IPS DF 6.9 (cell line): Measurements from ENCODE around the gene GJC3.
A peak's percentile ranks its signal among the peaks of the same experiment; 100 is the strongest.

Source experiments
- DNase-seq: peaks from one replicate; pipeline ENCODE4 v3.0.0-alpha.2; 2013; ENCODE audit warnings: low read depth, low spot score
- H3K27ac ChIP-seq: one replicate; pipeline ENCODE4 v1.5.1; 2013; ENCODE audit warnings: low read length, control low read depth
- H3K27me3 ChIP-seq: 2 replicates; pipeline ENCODE4 v1.6.1; 2013; ENCODE audit warnings: mild to moderate bottlenecking, low read length; ENCODE audit not compliant: control insufficient read depth, insufficient read depth
- H3K36me3 ChIP-seq: 2 replicates; pipeline ENCODE4 v1.6.1; 2013; ENCODE audit warnings: low read length; ENCODE audit not compliant: control insufficient read depth, insufficient read depth
- H3K4me1 ChIP-seq: 2 replicates; pipeline ENCODE4 v1.6.1; 2013; ENCODE audit warnings: low read length; ENCODE audit not compliant: control insufficient read depth, insufficient read depth
- H3K4me3 ChIP-seq: 2 replicates; pipeline ENCODE4 v1.5.1; 2013; ENCODE audit warnings: mild to moderate bottlenecking, low read length
- H3K9me3 ChIP-seq: 2 replicates; pipeline ENCODE4 v1.6.1; 2013; ENCODE audit warnings: low read length, inconsistent platforms; ENCODE audit not compliant: control insufficient read depth, insufficient read depth
- WGBS: extraction: QIAGEN DNeasy Blood & Tissue Kit; methylation state at CpG from one replicate; pipeline ENCODE4 v1.1.7; 2013; ENCODE audit warnings: mixed read lengths, missing lambda C conversion rate; ENCODE audit not compliant: insufficient read length, insufficient coverage; 5-methylcytosine and 5-hydroxymethylcytosine counted together

The GJC3 gene

GRCh38 chr7:99930376-99930775 is 956 bp upstream of the GJC3 start:
- Histone ChIP-seq H3K4me3 (no peak overlapping the region), H3K27me3 (no peaks in the 10 kb centered on the region), H3K9me3 (no peaks in the 10 kb centered on the region), H3K36me3 (no peaks in the 10 kb centered on the region), H3K27ac (no peak overlapping the region), H3K4me1 (peaks cover 3% of the 10 kb centered on the region; the same call in 1 of the 2 replicates)
- no peak for DNase-seq
- WGBS = no CpG with 5 or more reads among the region's 3 CpGs

- DNase-seq = no peak
- Histone ChIP-seq H3K4me3 (no peak overlapping the region; the same call in 1 of the 2 replicates), H3K9me3 (no peaks in the 10 kb centered on the region), H3K36me3 (no peaks in the 10 kb centered on the region), H3K4me1 (peaks cover 3% of the 10 kb centered on the region; the same call in 1 of the 2 replicates), H3K27ac (no peak overlapping the region), H3K27me3 (no peaks in the 10 kb centered on the region)
- no CpG with 5 or more reads among the region's 2 CpGs for WGBS
These were observed 272 bp upstream of the GJC3 start for GRCh38 chr7:99929730-99930053.

GRCh38 chr7:99928188-99928587 is 1.2 kb downstream of the GJC3 start:
- Histone ChIP-seq H3K4me1 (peaks cover 3% of the 10 kb centered on the region; the same call in 1 of the 2 replicates), H3K27me3 (no peaks in the 10 kb centered on the region), H3K36me3 (no peaks in the 10 kb centered on the region), H3K4me3 (no peak overlapping the region), H3K9me3 (no peaks in the 10 kb centered on the region), H3K27ac (no peak overlapping the region)
- WGBS = no CpG with 5 or more reads among the region's 2 CpGs
- no peak for DNase-seq

- H3K27me3 ChIP-seq = no peaks in the 10 kb centered on the region
These were observed 1.9 kb downstream of the GJC3 start for GRCh38 chr7:99927536-99927935.

GRCh38 chr7:99926321-99926720 is 3.1 kb downstream of the GJC3 start:
- H3K9me3 ChIP-seq = no peaks in the 10 kb centered on the region
- H3K4me1 ChIP-seq = peaks cover 3% of the 10 kb centered on the region; the same call in 1 of the 2 replicates
- no peaks in the 10 kb centered on the region for H3K27me3 ChIP-seq

More at GRCh38 chr7:99927536-99927935, 1.9 kb downstream of the GJC3 start:
- WGBS = no CpG with 5 or more reads among the region's 5 CpGs
- Histone ChIP-seq H3K36me3 (no peaks in the 10 kb centered on the region), H3K9me3 (no peaks in the 10 kb centered on the region), H3K4me3 (no peak overlapping the region), H3K4me1 (peaks cover 3% of the 10 kb centered on the region; the same call in 1 of the 2 replicates), H3K27ac (no peak overlapping the region)
- DNase-seq = no peak

DNA sequence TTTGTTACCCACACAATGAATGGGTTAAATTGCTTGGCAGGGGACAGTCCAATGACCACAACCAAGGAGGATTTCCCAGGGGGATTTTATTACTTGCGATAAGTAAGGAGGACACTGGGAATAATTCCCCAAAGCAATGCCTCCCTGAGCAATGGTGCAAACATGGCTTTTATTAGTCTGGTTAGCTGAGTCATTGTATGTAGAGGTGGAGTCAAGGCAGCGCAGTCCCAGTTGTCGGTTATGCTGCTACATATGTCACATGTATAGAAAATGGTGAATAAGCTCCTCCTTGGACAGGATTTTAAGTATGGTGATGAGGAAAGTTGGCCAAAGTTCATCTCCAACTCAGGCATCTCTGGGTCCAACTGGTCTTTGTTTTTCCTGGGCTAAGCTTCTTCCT is 6.2 kb downstream of the GJC3 start:
- WGBS = no CpG with 5 or more reads among the region's 3 CpGs
- no peaks in the 10 kb centered on the region for H3K27me3 ChIP-seq
- H3K4me3 ChIP-seq = no peak overlapping the region
- H3K4me1 ChIP-seq = no peaks in the 10 kb centered on the region
- no peaks in the 10 kb centered on the region for H3K9me3 ChIP-seq
- H3K36me3 ChIP-seq = no peaks in the 10 kb centered on the region
- no peak overlapping the region for H3K27ac ChIP-seq
- DNase-seq = no peak

More at GRCh38 chr7:99926321-99926720, 3.1 kb downstream of the GJC3 start:
- DNase-seq = no peak
- Histone ChIP-seq H3K4me3 (no peak overlapping the region), H3K36me3 (no peaks in the 10 kb centered on the region), H3K27ac (no peak overlapping the region)

- WGBS = no CpG with 5 or more reads among the region's 3 CpGs
- H3K27ac ChIP-seq = no peak overlapping the region
These were observed 9.3 kb downstream of the GJC3 start for GRCh38 chr7:99920149-99920548.

DNA sequence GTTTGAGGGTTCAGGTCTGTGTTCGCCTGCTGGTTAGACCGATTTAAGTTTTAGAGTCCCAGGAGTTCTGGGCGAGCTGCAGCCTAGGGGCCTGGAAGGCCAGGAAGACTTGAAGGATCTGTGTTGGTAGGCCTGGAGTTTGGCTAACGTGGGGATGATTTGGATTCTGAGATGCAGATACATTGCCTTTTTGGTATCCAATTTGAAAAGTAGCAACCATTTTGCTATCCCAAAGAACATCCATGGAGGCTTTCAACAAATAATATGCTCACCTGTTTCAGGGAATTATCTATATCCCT is 9.7 kb downstream of the GJC3 start:
- Histone ChIP-seq H3K27me3 (no peaks in the 10 kb centered on the region), H3K27ac (no peak overlapping the region), H3K36me3 (no peaks in the 10 kb centered on the region; the same call in 1 of the 2 replicates), H3K4me3 (peak overlapping the region; percentile 89; the same call in 1 of the 2 replicates), H3K4me1 (no peaks in the 10 kb centered on the region), H3K9me3 (no peaks in the 10 kb centered on the region)
- DNase-seq = no peak
- WGBS = no CpG with 5 or more reads among the region's 4 CpGs

More at GRCh38 chr7:99920149-99920548, 9.3 kb downstream of the GJC3 start:
- Histone ChIP-seq H3K36me3 (no peaks in the 10 kb centered on the region; the same call in 1 of the 2 replicates), H3K4me3 (no peak overlapping the region), H3K9me3 (no peaks in the 10 kb centered on the region), H3K4me1 (no peaks in the 10 kb centered on the region), H3K27me3 (no peaks in the 10 kb centered on the region)
- no peak for DNase-seq

DNA sequence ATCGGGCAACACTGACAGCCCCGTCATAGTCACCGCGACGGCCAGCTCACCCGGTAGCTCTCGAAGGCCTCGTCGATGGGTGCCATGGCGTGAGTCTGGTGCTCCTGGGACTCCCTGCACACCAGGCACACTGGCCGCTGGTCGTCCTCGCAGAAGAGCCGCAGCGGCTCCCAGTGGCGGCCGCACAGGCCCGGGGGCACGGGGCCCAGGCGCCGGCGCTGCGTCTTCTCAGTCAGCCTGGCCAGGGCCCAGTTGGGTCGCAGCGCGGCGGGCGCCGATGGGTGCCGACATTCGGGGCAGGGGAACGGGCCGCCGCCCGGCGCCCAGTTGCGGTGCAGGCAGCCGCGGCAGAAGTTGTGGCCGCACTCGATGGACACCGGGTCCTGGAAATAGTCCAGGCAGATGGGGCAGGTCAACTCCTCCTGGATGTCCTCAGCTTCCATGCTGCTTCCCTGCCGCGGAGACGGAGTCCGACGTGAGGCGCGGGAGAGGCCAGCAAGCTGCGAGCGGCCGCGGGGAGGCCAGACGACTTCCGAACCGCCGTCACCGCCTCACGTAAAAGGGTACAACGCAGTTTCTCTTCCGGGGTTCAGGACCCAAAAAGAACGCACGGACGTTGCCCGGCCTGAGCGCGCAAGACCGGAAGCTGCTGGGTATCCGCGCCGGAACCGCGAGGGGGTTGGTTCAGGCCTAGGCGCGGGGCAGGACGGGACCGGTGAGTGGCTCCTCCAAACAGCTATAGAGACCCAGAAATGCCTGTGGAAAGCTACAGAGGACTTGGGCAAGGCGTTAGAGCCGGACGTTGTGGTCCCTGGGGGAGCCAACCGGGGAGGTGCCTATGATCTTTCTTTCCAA is 10.2 kb downstream of the GJC3 start, which contains the start of gene TRIM4:
TRIM4 (minus strand) TSS at position 572 of the 855 bp plus-strand sequence; CDS start at position 443, 129 bp downstream.
- H3K27ac ChIP-seq = no peak within 1 kb of the TSS
- peak within 1 kb of the TSS; percentile 89 for H3K4me3 ChIP-seq
- no peaks in the 10 kb centered on the region for H3K4me1 ChIP-seq
- no peaks in the 10 kb centered on the region for H3K27me3 ChIP-seq
- H3K36me3 ChIP-seq = no peaks in the 10 kb centered on the region; the same call in 1 of the 2 replicates
- DNase-seq = no peak
- H3K9me3 ChIP-seq = no peaks in the 10 kb centered on the region
- WGBS = no CpG with 5 or more reads among the region's 81 CpGs

DNA sequence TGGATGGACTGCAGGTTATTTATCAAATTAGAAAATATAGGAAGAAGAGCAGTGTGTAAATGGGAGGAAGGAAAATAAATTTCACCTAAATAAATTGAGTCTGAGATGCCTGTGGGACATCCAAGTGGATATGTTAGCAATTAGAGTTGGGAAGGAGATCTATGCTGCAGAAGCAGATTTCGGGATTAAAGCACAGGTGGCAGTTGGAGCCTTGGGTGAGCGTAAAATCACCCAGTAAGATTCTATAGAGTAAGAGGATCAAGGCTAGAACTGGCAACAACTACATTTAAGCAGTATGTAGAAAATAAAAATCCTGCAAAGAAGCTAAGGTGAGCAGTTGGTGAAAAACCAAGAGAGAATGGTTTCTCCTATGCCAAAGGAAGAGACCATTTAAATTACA is 18.4 kb downstream of the GJC3 start:
- Histone ChIP-seq H3K27ac (no peak overlapping the region), H3K4me1 (no peaks in the 10 kb centered on the region), H3K27me3 (no peaks in the 10 kb centered on the region), H3K36me3 (peaks cover 6% of the 10 kb centered on the region; the same call in 1 of the 2 replicates), H3K4me3 (no peak overlapping the region), H3K9me3 (no peaks in the 10 kb centered on the region)
- no CpG with 5 or more reads among the region's 2 CpGs for WGBS
- no peak for DNase-seq

DNA sequence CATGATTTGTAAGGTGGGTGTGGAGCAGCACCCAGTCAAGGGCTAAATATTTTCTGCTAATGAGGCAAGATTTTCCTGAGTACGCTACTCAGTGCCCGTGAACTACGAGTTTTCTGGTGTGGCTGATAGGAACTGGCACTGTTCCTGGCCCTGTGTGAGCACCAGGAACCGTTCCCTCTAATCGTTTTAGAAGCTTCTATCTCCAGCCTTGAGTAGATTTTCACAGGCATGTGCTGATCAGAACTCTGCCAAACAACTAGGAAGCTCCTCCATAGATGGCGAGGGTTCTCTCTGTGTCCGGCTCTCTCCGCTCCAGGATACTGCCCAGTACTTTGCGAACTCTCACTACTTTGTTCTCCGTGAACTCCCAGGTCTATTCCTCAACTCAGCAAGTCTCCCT is 27.8 kb downstream of the GJC3 start:
- no CpG with 5 or more reads among the region's 10 CpGs for WGBS
- DNase-seq = no peak
- Histone ChIP-seq H3K9me3 (no peaks in the 10 kb centered on the region), H3K36me3 (peaks cover 11% of the 10 kb centered on the region; the same call in 1 of the 2 replicates), H3K27me3 (no peaks in the 10 kb centered on the region), H3K27ac (no peak overlapping the region), H3K4me3 (no peak overlapping the region), H3K4me1 (no peaks in the 10 kb centered on the region)
